HL-60 (cell line): ENCODE measurements around the gene CLDN34.

Source experiments
- CTCF ChIP-seq: IDR thresholded peaks from one replicate; pipeline ENCODE4 v1.5.1; 2011; ENCODE audit warnings: low read length, control low read depth, inconsistent platforms; ENCODE audit not compliant: insufficient read depth
- POLR2AphosphoS5 ChIP-seq: IDR thresholded peaks from 2 replicates; pipeline ENCODE4 v1.6.1; 2012; ENCODE audit warnings: low read depth
- SPI1 ChIP-seq: IDR thresholded peaks from 2 replicates; pipeline ENCODE4 v1.6.1; 2012; ENCODE audit warnings: low read depth, mild to moderate bottlenecking, borderline replicate concordance

- TF ChIP-seq CTCF (no peak), POLR2AphosphoS5 (no peak), SPI1 (no peak)
Measured at GRCh38 chrX:9940421-9940820, 26.7 kb upstream of the CLDN34 start.
